ENCODE measurements around the gene DUSP8. TPM values are rescaled to one million over a fixed set of nuclear protein-coding genes. Genes with fewer than 3 reads are reported as not detected.

DUSP8 gene
- total and polyA plus RNA-seq, 4 donors = 2.0 to 17.0 (median 6.3) TPM

DNA sequence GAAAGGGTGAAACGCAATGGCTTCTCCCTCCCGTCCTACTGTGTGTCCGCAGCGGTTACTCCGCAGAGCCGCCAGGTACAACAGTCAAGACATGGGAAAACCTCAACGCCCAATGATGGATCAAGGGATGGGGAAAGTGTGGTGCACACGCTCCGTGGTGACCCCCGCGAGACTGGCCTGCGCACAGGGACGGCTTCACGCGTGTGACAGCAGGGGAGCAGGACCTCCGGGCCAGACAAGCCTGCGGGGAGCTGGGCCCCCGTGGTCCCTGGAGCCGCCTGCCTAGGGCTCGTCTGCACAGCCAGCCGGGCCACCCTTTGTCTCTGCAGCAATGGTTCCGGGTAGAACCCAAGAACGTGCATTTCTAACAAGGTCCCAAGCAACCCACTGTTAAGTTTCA, 53.8 kb downstream of the DUSP8 start:
- TF ChIP-seq, protein P1, sequence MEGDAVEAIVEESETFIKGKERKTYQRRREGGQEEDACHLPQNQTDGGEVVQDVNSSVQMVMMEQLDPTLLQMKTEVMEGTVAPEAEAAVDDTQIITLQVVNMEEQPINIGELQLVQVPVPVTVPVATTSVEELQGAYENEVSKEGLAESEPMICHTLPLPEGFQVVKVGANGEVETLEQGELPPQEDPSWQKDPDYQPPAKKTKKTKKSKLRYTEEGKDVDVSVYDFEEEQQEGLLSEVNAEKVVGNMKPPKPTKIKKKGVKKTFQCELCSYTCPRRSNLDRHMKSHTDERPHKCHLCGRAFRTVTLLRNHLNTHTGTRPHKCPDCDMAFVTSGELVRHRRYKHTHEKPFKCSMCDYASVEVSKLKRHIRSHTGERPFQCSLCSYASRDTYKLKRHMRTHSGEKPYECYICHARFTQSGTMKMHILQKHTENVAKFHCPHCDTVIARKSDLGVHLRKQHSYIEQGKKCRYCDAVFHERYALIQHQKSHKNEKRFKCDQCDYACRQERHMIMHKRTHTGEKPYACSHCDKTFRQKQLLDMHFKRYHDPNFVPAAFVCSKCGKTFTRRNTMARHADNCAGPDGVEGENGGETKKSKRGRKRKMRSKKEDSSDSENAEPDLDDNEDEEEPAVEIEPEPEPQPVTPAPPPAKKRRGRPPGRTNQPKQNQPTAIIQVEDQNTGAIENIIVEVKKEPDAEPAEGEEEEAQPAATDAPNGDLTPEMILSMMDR (IDR thresholded peaks at IDR 0.05; ENCODE audit: control extremely low read depth, extremely low read depth) = no peak
- Histone ChIP-seq H3K4me3 (no peak overlapping the region), H3K27ac (ENCODE audit: low read depth in 1 of 2, low read length in 1 of 2) (no peak overlapping the region), H3K36me3 (ENCODE audit: control insufficient read depth in 4 of 4, insufficient read depth in 4 of 4, low read length in 4 of 4) (peaks cover 0 to 2% (median 0%) of the 10 kb centered on the region in 4 donors), H3K27me3 (ENCODE audit: control insufficient read depth in 3 of 3, insufficient read depth in 3 of 3, low read length in 2 of 3) (no peaks in the 10 kb centered on the region), H3K9me3 (ENCODE audit: control insufficient read depth in 4 of 4, insufficient read depth in 3 of 4, low read length in 3 of 4) (no peaks in the 10 kb centered on the region), H3K9ac (ENCODE audit: insufficient read depth in 1 of 2, low read length in 2 of 2) (no peak overlapping the region), H3K4me1 (ENCODE audit: control insufficient read depth in 5 of 5, insufficient read depth in 5 of 5, low read length in 5 of 5) (peaks cover 5 to 39% (median 14%) of the 10 kb centered on the region in 5 donors)
- ATAC-seq (ENCODE audit: insufficient read depth, low FRiP score) (no peak), DNase-seq (no peak)
- WGBS, 2 donors = 94 to 96% methylated on average over 23 of the region's 23 CpGs

DNA sequence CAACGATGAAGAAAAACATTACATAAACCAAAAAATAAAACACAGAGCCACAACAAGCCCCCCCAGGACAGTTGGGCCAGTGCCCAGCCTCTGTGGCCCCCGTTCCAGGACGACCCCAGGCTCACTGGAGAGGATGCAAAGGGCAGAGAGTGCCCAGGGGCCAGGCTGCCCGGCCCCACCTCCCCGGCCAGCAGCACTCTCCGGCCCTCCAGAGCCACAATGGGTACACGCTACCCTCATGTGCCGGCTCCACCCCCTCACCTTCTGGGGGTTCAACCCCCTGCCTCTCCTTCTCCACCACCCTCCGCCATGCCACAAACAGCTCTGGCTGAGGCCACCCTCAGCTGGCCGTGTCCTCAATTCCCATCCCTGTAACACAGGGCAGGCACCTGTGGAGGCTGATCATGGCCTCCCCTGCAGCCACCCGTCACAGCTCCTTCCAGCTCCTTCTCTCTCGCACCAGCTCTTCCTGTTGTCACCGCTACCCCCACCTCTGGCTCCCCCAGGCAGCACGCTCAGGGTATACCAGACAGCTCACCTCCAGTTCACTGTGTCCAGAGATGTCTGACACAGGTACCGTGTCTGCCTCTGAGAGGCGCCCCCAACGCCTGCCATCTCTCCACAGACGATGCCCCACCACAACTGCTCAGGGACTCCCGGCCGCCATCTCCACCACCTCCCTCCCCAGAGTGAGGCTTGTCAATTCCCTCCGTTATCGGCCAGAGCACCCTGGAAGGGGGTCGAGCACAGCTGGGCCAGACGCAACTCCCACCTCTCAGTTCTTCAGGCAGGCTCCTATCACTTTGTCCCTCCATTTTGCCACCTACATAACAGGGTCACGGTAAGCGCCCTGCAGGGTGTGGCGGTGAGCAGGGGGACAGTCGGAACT, 54.7 kb downstream of the DUSP8 start:
- peaks cover 0 to 39% (median 11%) of the 10 kb centered on the region in 5 donors for H3K4me1 ChIP-seq (ENCODE audit: control insufficient read depth in 5 of 5, insufficient read depth in 5 of 5, low read length in 5 of 5)
- no peak for DNase-seq

DNA sequence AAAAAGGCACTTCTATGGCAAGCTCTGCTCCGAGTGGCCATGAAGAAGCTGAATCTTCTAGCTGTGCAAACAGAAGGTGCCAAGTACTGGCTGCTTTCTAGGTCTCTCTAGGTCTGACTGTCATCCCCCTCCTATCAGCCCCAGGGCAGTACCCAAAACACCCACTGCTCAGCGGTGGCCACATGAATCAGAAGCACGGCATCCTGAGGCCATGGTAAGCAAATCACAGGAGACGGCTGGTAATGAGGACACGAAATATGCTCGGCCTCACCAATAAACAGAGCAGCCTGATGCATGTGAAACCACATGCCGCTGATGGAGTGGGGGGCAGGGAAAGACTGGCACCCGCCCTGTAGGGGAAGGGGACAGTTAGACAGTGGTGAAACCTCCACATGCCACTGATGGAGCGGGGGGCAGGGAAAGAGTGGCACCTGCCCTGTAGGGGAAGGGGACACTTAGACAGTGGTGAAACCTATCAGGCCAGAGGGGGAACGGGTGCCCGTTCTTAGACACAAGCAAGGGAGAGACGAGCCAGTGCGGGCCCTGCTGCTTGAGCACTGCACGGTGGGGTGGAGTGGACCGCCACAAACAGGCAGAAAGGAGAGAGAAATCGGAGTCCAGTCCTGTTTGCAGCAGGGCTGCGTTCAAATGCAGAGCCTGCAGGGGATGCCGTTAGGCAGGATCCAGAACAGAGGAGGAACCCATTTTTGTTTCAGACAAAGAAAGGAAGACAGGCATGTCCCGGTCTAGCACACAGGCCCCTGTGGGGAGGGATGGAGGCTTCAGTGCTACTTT, 55.6 kb downstream of the DUSP8 start:
- no peaks in the 10 kb centered on the region for H3K9me3 ChIP-seq (ENCODE audit: control insufficient read depth in 4 of 4, insufficient read depth in 3 of 4, low read length in 3 of 4)
- H3K27me3 ChIP-seq (ENCODE audit: control insufficient read depth in 3 of 3, insufficient read depth in 3 of 3, low read length in 2 of 3) = no peaks in the 10 kb centered on the region
- peaks cover 0 to 38% (median 11%) of the 10 kb centered on the region in 5 donors for H3K4me1 ChIP-seq (ENCODE audit: control insufficient read depth in 5 of 5, insufficient read depth in 5 of 5, low read length in 5 of 5)
- TF ChIP-seq, protein P1 (IDR thresholded peaks at IDR 0.05; ENCODE audit: control extremely low read depth, extremely low read depth) = no peak
- DNase-seq (no peak), ATAC-seq (ENCODE audit: insufficient read depth, low FRiP score) (no peak)
- H3K9ac ChIP-seq (ENCODE audit: insufficient read depth in 1 of 2, low read length in 2 of 2) = no peak overlapping the region
- no peak overlapping the region for H3K27ac ChIP-seq (ENCODE audit: low read depth in 1 of 2, low read length in 1 of 2)
- peaks cover 0 to 2% (median 0%) of the 10 kb centered on the region in 4 donors for H3K36me3 ChIP-seq (ENCODE audit: control insufficient read depth in 4 of 4, insufficient read depth in 4 of 4, low read length in 4 of 4)
- WGBS, 2 donors = 85 to 86% methylated on average over 19 of the region's 19 CpGs
- no peak overlapping the region for H3K4me3 ChIP-seq

More for the DNA sequence above, 54.7 kb downstream of the DUSP8 start:
- Histone ChIP-seq H3K36me3 (ENCODE audit: control insufficient read depth in 4 of 4, insufficient read depth in 4 of 4, low read length in 4 of 4) (peaks cover 0 to 2% (median 0%) of the 10 kb centered on the region in 4 donors), H3K27me3 (ENCODE audit: control insufficient read depth in 3 of 3, insufficient read depth in 3 of 3, low read length in 2 of 3) (no peaks in the 10 kb centered on the region), H3K9ac (ENCODE audit: insufficient read depth in 1 of 2, low read length in 2 of 2) (no peak overlapping the region), H3K9me3 (ENCODE audit: control insufficient read depth in 4 of 4, insufficient read depth in 3 of 4, low read length in 3 of 4) (no peaks in the 10 kb centered on the region), H3K27ac (ENCODE audit: low read depth in 1 of 2, low read length in 1 of 2) (no peak overlapping the region), H3K4me3 (no peak overlapping the region)
- TF ChIP-seq, protein P1 (IDR thresholded peaks at IDR 0.05; ENCODE audit: control extremely low read depth, extremely low read depth) = no peak
- ATAC-seq (ENCODE audit: insufficient read depth, low FRiP score) = no peak
- WGBS, 2 donors = 86 to 87% methylated on average over 28 of the region's 28 CpGs
